ENCODE data around the gene IKZF3.

Gene IKZF3

GRCh38 chr17:39838784-39839183 lies 25.3 kb downstream of the IKZF3 start:
- peak overlapping the region; percentile 64 for H3K27ac Mint-ChIP-seq
- no peaks in the 10 kb centered on the region for H3K27me3 Mint-ChIP-seq
- H3K4me3 Mint-ChIP-seq: no peak overlapping the region
- H3K4me1 Mint-ChIP-seq (ENCODE audit: low read depth): peaks cover 57% of the 10 kb centered on the region
- peaks cover 7% of the 10 kb centered on the region for H3K9me3 Mint-ChIP-seq (ENCODE audit: low read depth)
- peaks cover 39% of the 10 kb centered on the region for H3K36me3 Mint-ChIP-seq

- no peaks in the 10 kb centered on the region for H3K27me3 Mint-ChIP-seq
- H3K27ac Mint-ChIP-seq: peak overlapping the region; percentile 64
- no peak overlapping the region for H3K4me3 Mint-ChIP-seq
- peaks cover 7% of the 10 kb centered on the region for H3K9me3 Mint-ChIP-seq (ENCODE audit: low read depth)
- H3K4me1 Mint-ChIP-seq (ENCODE audit: low read depth): peaks cover 53% of the 10 kb centered on the region
- peaks cover 41% of the 10 kb centered on the region for H3K36me3 Mint-ChIP-seq
Observed at GRCh38 chr17:39838057-39838456, 26.1 kb downstream of the IKZF3 start.

- Mint-ChIP-seq H3K9me3 (ENCODE audit: low read depth) (peaks cover 7% of the 10 kb centered on the region), H3K36me3 (peaks cover 35% of the 10 kb centered on the region), H3K27me3 (no peaks in the 10 kb centered on the region), H3K4me1 (ENCODE audit: low read depth) (peaks cover 45% of the 10 kb centered on the region), H3K4me3 (no peak overlapping the region), H3K27ac (peak overlapping the region; percentile 85)
Observed at GRCh38 chr17:39836117-39836516, 28.0 kb downstream of the IKZF3 start.

DNA sequence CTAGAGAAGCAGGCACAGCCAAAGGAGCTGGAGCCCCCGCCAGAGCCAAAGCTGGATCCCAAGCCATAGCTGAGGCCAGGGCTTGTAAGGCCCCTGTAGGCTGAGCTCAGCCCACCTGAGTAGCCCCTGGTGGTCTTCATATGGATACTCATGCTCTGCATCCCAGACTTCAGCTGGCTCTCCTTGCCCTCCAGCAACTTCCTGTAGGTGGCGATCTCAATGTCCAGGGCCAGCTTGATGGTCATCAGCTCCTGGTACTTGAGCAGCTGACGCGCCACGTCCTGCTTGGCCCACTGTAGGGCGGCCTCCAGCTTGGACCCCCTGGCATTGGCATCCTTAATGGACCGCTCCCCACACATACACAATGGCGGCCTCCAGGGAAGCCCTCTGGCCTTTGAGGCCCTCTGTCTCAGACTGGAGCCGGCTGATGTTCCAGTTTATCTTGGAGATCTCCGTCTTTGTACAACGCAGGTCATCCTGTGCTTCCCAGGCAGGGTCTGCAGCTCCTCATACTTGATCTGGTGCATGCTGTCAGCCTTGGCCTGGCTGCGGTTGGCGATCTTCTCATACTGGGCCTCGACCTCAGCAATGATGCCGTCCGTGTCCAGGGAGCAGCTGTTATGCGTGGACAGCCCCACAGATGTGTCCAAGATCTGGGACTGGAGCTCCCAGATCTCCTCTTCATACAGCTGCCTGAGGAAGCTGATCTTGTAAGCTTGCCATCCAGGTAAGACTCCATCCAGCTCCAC lies 28.9 kb downstream of the IKZF3 start:
- Mint-ChIP-seq H3K4me1 (ENCODE audit: low read depth) (peaks cover 42% of the 10 kb centered on the region), H3K9me3 (ENCODE audit: low read depth) (peaks cover 7% of the 10 kb centered on the region), H3K27ac (peak overlapping the region; percentile 85), H3K27me3 (no peaks in the 10 kb centered on the region), H3K36me3 (peaks cover 29% of the 10 kb centered on the region), H3K4me3 (no peak overlapping the region)

DNA sequence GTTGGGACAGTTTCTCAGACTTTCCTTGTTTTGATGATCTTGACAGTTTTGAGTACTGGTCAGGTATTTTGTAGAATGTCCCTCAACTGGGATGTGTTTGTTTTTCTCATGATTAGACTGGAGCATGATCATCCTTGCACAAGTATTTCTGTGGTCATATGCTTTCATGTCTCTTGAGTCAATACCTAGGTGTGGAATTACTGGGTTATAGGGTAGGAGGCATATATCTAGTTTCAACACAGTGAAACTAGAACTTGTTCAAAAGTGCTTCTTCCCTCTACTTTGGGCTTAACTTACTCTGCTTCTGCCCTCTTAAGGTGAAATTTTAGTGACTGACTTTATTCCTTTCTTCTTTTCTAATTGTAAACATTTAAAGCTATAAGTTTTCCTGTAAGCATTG lies 30.1 kb downstream of the IKZF3 start:
- H3K9me3 Mint-ChIP-seq (ENCODE audit: low read depth): peaks cover 7% of the 10 kb centered on the region
- peak overlapping the region; percentile 67 for H3K27ac Mint-ChIP-seq
- H3K27me3 Mint-ChIP-seq: no peaks in the 10 kb centered on the region
- peaks cover 20% of the 10 kb centered on the region for H3K36me3 Mint-ChIP-seq
- no peak overlapping the region for H3K4me3 Mint-ChIP-seq
- H3K4me1 Mint-ChIP-seq (ENCODE audit: low read depth): peaks cover 36% of the 10 kb centered on the region

DNA sequence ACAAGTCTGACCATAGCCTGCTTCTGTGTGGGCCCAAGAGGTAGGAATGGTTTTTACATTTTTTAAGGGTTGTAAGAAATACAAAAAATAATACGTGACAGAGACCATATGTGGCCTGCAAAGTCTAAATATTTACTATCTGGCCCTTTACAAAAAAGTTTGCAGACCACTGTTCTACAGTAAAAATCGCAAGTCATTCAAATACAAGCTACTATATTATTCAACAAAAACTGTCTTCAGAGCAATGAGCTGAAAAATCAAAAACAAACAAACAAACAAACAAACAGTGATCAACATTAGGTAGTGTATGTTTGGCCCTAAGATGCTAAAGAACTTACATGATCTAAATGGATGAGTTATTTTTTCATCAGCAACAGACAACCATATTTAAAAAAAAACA lies 32.5 kb downstream of the IKZF3 start:
- Mint-ChIP-seq H3K27ac (peak overlapping the region; percentile 66), H3K4me1 (ENCODE audit: low read depth) (peaks cover 42% of the 10 kb centered on the region), H3K4me3 (no peak overlapping the region), H3K36me3 (peaks cover 24% of the 10 kb centered on the region), H3K27me3 (no peaks in the 10 kb centered on the region), H3K9me3 (ENCODE audit: low read depth) (no peaks in the 10 kb centered on the region)

- peaks cover 37% of the 10 kb centered on the region for H3K4me1 Mint-ChIP-seq (ENCODE audit: low read depth)
- no peaks in the 10 kb centered on the region for H3K27me3 Mint-ChIP-seq
- H3K9me3 Mint-ChIP-seq (ENCODE audit: low read depth): peaks cover 7% of the 10 kb centered on the region
- no peak overlapping the region for H3K4me3 Mint-ChIP-seq
- peaks cover 39% of the 10 kb centered on the region for H3K36me3 Mint-ChIP-seq
- H3K27ac Mint-ChIP-seq: peak overlapping the region; percentile 83
Observed at GRCh38 chr17:39828443-39828842, 35.7 kb downstream of the IKZF3 start.

DNA sequence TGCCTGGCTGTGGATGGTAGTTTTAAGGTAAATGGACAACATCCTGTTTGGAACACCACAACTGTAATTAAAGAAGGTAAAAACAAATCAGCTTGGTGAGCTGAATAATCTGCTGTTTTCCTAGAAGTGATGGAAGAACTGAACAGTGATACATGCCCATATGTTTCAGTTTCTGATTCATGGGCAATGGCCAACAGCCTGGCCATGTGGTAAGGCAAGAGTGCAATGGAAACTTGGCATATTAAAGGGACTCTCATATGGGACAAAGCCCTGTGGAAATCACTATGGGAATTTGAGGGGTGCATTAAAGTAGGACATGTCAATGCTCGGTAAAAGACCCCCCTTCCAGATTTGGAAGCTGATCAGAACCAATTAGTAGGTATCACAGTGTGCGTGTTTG lies 37.8 kb downstream of the IKZF3 start:
- peak overlapping the region; percentile 78 for H3K27ac Mint-ChIP-seq
- H3K27me3 Mint-ChIP-seq: no peaks in the 10 kb centered on the region
- no peak overlapping the region for H3K4me3 Mint-ChIP-seq
- peaks cover 39% of the 10 kb centered on the region for H3K4me1 Mint-ChIP-seq (ENCODE audit: low read depth)
- peaks cover 52% of the 10 kb centered on the region for H3K36me3 Mint-ChIP-seq
- H3K9me3 Mint-ChIP-seq (ENCODE audit: low read depth): peaks cover 12% of the 10 kb centered on the region

GRCh38 chr17:39823407-39824054 lies 40.6 kb downstream of the IKZF3 start:
- H3K36me3 Mint-ChIP-seq: peaks cover 58% of the 10 kb centered on the region
- no peak overlapping the region for H3K4me3 Mint-ChIP-seq
- peak overlapping the region; percentile 50 for H3K27ac Mint-ChIP-seq

DNA sequence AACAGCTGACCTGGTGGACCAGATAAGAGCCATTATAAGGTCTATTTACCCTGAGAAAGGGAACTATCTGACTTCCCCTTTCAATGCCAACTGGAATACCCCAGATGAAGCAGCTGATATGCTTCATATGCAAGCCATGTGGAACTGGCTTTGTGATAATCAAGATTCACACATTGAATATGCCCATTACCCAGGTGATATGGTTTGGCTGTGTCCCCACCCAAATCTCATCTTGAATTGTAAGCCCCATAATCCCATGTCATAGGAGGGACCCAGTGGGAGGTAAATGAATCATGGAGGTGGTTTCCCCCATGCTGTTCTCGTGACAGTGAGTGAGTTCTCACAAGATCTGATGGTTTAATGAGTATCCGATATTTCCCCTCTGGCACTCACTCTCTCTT lies 42.1 kb downstream of the IKZF3 start:
- Mint-ChIP-seq H3K27ac (peak overlapping the region; percentile 93), H3K4me1 (ENCODE audit: low read depth) (peaks cover 63% of the 10 kb centered on the region), H3K36me3 (peaks cover 50% of the 10 kb centered on the region), H3K9me3 (ENCODE audit: low read depth) (peaks cover 12% of the 10 kb centered on the region), H3K27me3 (no peaks in the 10 kb centered on the region), H3K4me3 (peak overlapping the region; percentile 39)

More at GRCh38 chr17:39823407-39824054, 40.6 kb downstream of the IKZF3 start:
- peaks cover 58% of the 10 kb centered on the region for H3K4me1 Mint-ChIP-seq (ENCODE audit: low read depth)
- H3K9me3 Mint-ChIP-seq (ENCODE audit: low read depth): peaks cover 12% of the 10 kb centered on the region
- no peaks in the 10 kb centered on the region for H3K27me3 Mint-ChIP-seq

GRCh38 chr17:39820987-39821386 lies 43.1 kb downstream of the IKZF3 start:
- peaks cover 44% of the 10 kb centered on the region for H3K36me3 Mint-ChIP-seq
- H3K27ac Mint-ChIP-seq: peak overlapping the region; percentile 93
- no peaks in the 10 kb centered on the region for H3K27me3 Mint-ChIP-seq
- peaks cover 12% of the 10 kb centered on the region for H3K9me3 Mint-ChIP-seq (ENCODE audit: low read depth)
- H3K4me1 Mint-ChIP-seq (ENCODE audit: low read depth): peaks cover 58% of the 10 kb centered on the region
- peak overlapping the region; percentile 21 for H3K4me3 Mint-ChIP-seq

- peaks cover 12% of the 10 kb centered on the region for H3K9me3 Mint-ChIP-seq (ENCODE audit: low read depth)
- no peaks in the 10 kb centered on the region for H3K27me3 Mint-ChIP-seq
- peak overlapping the region; percentile 48 for H3K4me3 Mint-ChIP-seq
- H3K4me1 Mint-ChIP-seq (ENCODE audit: low read depth): peaks cover 63% of the 10 kb centered on the region
- peaks cover 40% of the 10 kb centered on the region for H3K36me3 Mint-ChIP-seq
- peak overlapping the region; percentile 93 for H3K27ac Mint-ChIP-seq
Observed at GRCh38 chr17:39820541-39820940, 43.6 kb downstream of the IKZF3 start.

- Mint-ChIP-seq H3K4me1 (ENCODE audit: low read depth) (peaks cover 80% of the 10 kb centered on the region), H3K36me3 (peaks cover 28% of the 10 kb centered on the region), H3K27ac (peak overlapping the region; percentile 89), H3K9me3 (ENCODE audit: low read depth) (peaks cover 5% of the 10 kb centered on the region), H3K4me3 (peak overlapping the region; percentile 44), H3K27me3 (no peaks in the 10 kb centered on the region)
Observed at GRCh38 chr17:39818358-39819000, 45.6 kb downstream of the IKZF3 start.

GRCh38 chr17:39816272-39816671 lies 47.8 kb downstream of the IKZF3 start:
- Mint-ChIP-seq H3K27me3 (no peaks in the 10 kb centered on the region), H3K4me3 (no peak overlapping the region), H3K36me3 (peaks cover 22% of the 10 kb centered on the region), H3K27ac (peak overlapping the region; percentile 46), H3K4me1 (ENCODE audit: low read depth) (peaks cover 83% of the 10 kb centered on the region), H3K9me3 (ENCODE audit: low read depth) (no peaks in the 10 kb centered on the region)

- Mint-ChIP-seq H3K4me3 (peak overlapping the region; percentile 83), H3K36me3 (peaks cover 21% of the 10 kb centered on the region)
Observed at GRCh38 chr17:39814497-39814896, 49.6 kb downstream of the IKZF3 start.

More at GRCh38 chr17:39814497-39814896, 49.6 kb downstream of the IKZF3 start:
- Mint-ChIP-seq H3K4me1 (ENCODE audit: low read depth) (peaks cover 78% of the 10 kb centered on the region), H3K9me3 (ENCODE audit: low read depth) (no peaks in the 10 kb centered on the region), H3K27me3 (no peaks in the 10 kb centered on the region), H3K27ac (peak overlapping the region; percentile 92)

Measured in activated naive CD8-positive, alpha-beta T cell (primary cell).